ENCODE measurements around the gene SRSF9. TPM values are rescaled to one million over a fixed set of nuclear protein-coding genes. Genes with fewer than 3 reads are reported as not detected.
"Not testable (repeated sequence)": the region's sequence is repeated elsewhere in the genome, so short reads cannot be mapped to it uniquely, and the experiment has no call there.

SRSF9 gene
- 87.3 and 104 TPM in 2 replicates for total RNA-seq (ENCODE audit: low replicate concordance)

GRCh38 chr12:120469450-120470149 is at the start of gene SRSF9:
TSS of gene SRSF9 (minus strand) at chr12:120469748. CDS start at chr12:120469609, 139 bp downstream.
- H3K4me3 ChIP-seq (ENCODE audit: low read depth, low read length): peak within 1 kb of the TSS; percentile 93
- DNase-seq (ENCODE audit: low read depth): peak; percentile 98
- peak; percentile 89 for TF ChIP-seq CTCF (IDR thresholded peaks at IDR 0.05; ENCODE audit: insufficient read depth, low read length)

- DNase-seq (ENCODE audit: low read depth); H3K4me3 ChIP-seq (ENCODE audit: low read depth, low read length): not testable (repeated sequence)
These were observed 49.8 kb upstream of the SRSF9 start for GRCh38 chr12:120519324-120519723.

GRCh38 chr12:120515496-120515895 is 45.9 kb upstream of the SRSF9 start:
- no peak overlapping the region for H3K4me3 ChIP-seq (ENCODE audit: low read depth, low read length)
- no peak for DNase-seq (ENCODE audit: low read depth)
- TF ChIP-seq CTCF (IDR thresholded peaks at IDR 0.05; ENCODE audit: insufficient read depth, low read length): no peak

- DNase-seq (ENCODE audit: low read depth): no peak
- no peak for TF ChIP-seq CTCF (IDR thresholded peaks at IDR 0.05; ENCODE audit: insufficient read depth, low read length)
- H3K4me3 ChIP-seq (ENCODE audit: low read depth, low read length): no peak overlapping the region
These were observed 44.5 kb upstream of the SRSF9 start for GRCh38 chr12:120514002-120514401.

GRCh38 chr12:120508537-120508936 is 39.0 kb upstream of the SRSF9 start:
- DNase-seq (ENCODE audit: low read depth): no peak
- TF ChIP-seq CTCF (IDR thresholded peaks at IDR 0.05; ENCODE audit: insufficient read depth, low read length): no peak
- H3K4me3 ChIP-seq (ENCODE audit: low read depth, low read length): no peak overlapping the region

GRCh38 chr12:120504587-120504986 is 35.0 kb upstream of the SRSF9 start:
- TF ChIP-seq CTCF (IDR thresholded peaks at IDR 0.05; ENCODE audit: insufficient read depth, low read length): no peak
- DNase-seq (ENCODE audit: low read depth): no peak
- no peak overlapping the region for H3K4me3 ChIP-seq (ENCODE audit: low read depth, low read length)

GRCh38 chr12:120500581-120500980 is 31.0 kb upstream of the SRSF9 start:
- DNase-seq (ENCODE audit: low read depth): peak; percentile 17
- H3K4me3 ChIP-seq (ENCODE audit: low read depth, low read length): no peak overlapping the region
- TF ChIP-seq CTCF (IDR thresholded peaks at IDR 0.05; ENCODE audit: insufficient read depth, low read length): no peak
